MCF 10A (cell line): ENCODE measurements around the gene JCAD. TPM values are rescaled to one million over a fixed set of nuclear protein-coding genes. Genes with fewer than 3 reads are reported as not detected.

ENCODE experiments used
- BruUV-seq: library from RNA; stranded (reverse); fragments of 400-500 nt; replicated peaks from 2 replicates; lab custom pipeline; 2021; lab: Mats Ljungman, UMichigan
- CTCF ChIA-PET: fragments of 300-600 bp; sonication (Branson Sonifier 250); formaldehyde crosslinking; extraction: SDS; loops from one replicate; lab custom pipeline; 2021; ENCODE audit warnings: antibody characterized with exemption, inconsistent platforms; lab: Yijun Ruan, JAX
- POLR2A ChIA-PET: fragments of 300-600, 350-650 bp; sonication (Branson Sonifier 250); formaldehyde crosslinking; extraction: SDS; loops from one replicate; lab custom pipeline; 2020; ENCODE audit warnings: antibody characterized with exemption, inconsistent platforms; lab: Yijun Ruan, JAX
- DNase-seq: peaks from one replicate; pipeline ENCODE4 v3.0.0-alpha.2; 2018; ENCODE audit not compliant: unreplicated experiment
- H3K27ac Mint-ChIP-seq: one replicate; pipeline ENCODE4 v1.8.0; 2022; ENCODE audit warnings: mild to moderate bottlenecking, low read depth, mixed read lengths; ENCODE audit not compliant: unreplicated experiment
- H3K27me3 Mint-ChIP-seq: one replicate; pipeline ENCODE4 v1.8.0; 2022; ENCODE audit warnings: mixed read lengths; ENCODE audit not compliant: insufficient read depth, unreplicated experiment
- H3K36me3 Mint-ChIP-seq: one replicate; pipeline ENCODE4 v1.8.0; 2022; ENCODE audit warnings: mild to moderate bottlenecking, moderate library complexity, mixed read lengths; ENCODE audit not compliant: insufficient read depth, unreplicated experiment
- H3K4me1 Mint-ChIP-seq: one replicate; pipeline ENCODE4 v1.8.0; 2022; ENCODE audit warnings: mixed read lengths; ENCODE audit not compliant: insufficient read depth, unreplicated experiment
- H3K4me3 Mint-ChIP-seq: one replicate; pipeline ENCODE4 v1.8.0; 2022; ENCODE audit warnings: mild to moderate bottlenecking, moderate library complexity, mixed read lengths; ENCODE audit not compliant: unreplicated experiment
- H3K9me3 Mint-ChIP-seq: one replicate; pipeline ENCODE4 v1.8.0; 2022; ENCODE audit warnings: mixed read lengths; ENCODE audit not compliant: unreplicated experiment
- CTCF ChIP-seq: fragments of 200-600 bp; IDR thresholded peaks from one replicate; pipeline ENCODE4 v1.8.0; 2022; ENCODE audit warnings: antibody characterized with exemption, mild to moderate bottlenecking; ENCODE audit not compliant: unreplicated experiment
- intact Hi-C: fragments of 100-400 bp; cut with micrococcal nuclease; formaldehyde crosslinking; loops from 2 replicates; pipeline ENCODE4 v1.14.1; 2022
- total RNA-seq: library from RNA; stranded (reverse); gene quantifications from 2 replicates; pipeline ENCODE4 v1.2.3, GENCODE V29; 2022

Gene JCAD
- total RNA-seq, 1 experiment from 2014 or later: 0.26 TPM

GRCh38 chr10:30050411-30050810 is 9.0 kb downstream of the JCAD start:
- H3K27me3 Mint-ChIP-seq: peaks cover 39% of the 10 kb centered on the region
- CTCF ChIA-PET: no interaction called here
- intact Hi-C loops: no loop called here
- no peak for TF ChIP-seq CTCF
- H3K4me1 Mint-ChIP-seq: no peaks in the 10 kb centered on the region
- H3K27ac Mint-ChIP-seq: no peak overlapping the region
- H3K36me3 Mint-ChIP-seq: no peaks in the 10 kb centered on the region
- POLR2A ChIA-PET: no interaction called here
- no peak for DNase-seq
- BruUV-seq: no TSS peak
- H3K4me3 Mint-ChIP-seq: no peak overlapping the region
- H3K9me3 Mint-ChIP-seq: no peaks in the 10 kb centered on the region

DNA sequence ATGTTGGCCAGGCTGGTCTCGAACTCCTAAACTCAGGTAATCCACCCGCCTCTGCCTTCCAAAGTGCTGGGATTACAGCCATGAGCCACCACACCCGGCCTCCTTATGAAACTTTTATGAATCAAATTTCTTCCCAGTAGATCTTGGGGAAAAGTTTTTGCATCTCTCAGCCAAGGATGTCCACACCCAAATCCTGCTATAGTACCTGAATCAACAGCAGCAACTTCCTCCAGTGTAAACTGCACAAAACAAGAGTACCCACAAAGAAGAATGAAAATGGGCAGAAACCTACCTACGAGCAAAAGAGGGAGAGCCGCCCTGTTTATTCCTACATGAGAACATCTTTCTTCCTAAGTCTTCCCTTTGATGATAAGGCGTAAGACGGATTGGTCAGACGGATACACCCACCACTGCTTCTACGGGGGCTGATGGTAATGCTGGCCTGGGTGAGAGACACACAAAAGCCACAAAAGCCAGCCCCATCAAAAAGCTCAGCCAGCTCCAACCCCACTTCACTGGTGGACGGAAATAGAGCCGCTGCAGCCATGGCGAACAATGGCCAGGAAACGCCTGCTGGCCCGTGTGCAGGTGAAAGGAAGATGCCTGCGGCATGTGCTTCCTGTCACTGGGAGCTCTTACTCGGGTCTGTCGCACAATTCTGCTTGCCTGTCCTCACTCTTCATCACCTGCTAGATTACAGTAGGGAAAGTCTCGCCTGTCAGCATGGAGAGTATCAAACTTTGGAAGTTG is 10.4 kb downstream of the JCAD start:
- intact Hi-C loops: no loop called here
- no TSS peak for BruUV-seq

DNA sequence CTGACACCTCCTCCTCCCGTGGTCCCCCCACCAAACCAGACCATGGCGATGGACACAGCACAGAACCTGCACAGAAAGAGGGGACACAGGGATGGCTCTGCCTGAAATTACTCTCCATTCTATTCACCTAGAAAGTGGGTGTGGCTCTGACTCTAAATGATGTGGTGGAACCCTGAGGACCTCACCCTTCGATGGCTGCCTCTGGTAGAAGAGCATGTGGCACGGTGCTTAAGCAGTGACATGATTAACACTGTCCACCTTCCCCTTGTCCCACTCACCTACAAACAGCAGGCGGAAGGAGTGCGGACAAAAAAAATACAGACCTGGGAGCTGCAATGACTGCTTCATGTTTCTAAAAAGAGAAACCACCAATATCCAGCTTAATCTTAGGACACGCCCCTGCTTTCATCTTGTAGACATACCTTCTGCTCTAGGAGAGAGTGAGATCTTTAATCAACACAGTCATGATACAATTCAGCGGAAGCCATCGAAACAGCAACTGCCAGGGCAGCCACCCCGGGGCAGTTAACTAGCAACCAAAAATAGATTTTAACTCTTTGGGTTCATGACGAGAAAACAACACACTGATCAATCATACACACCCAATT is 11.4 kb downstream of the JCAD start:
- intact Hi-C loops: no loop called here
- no peak for DNase-seq
- TF ChIP-seq CTCF: no peak
- Mint-ChIP-seq H3K4me3 (no peak overlapping the region), H3K4me1 (no peaks in the 10 kb centered on the region), H3K9me3 (no peaks in the 10 kb centered on the region), H3K36me3 (no peaks in the 10 kb centered on the region), H3K27me3 (peaks cover 43% of the 10 kb centered on the region), H3K27ac (no peak overlapping the region)
- no TSS peak for BruUV-seq
- CTCF ChIA-PET: interaction anchor here (0.6 kb wide), 1 partner anchor 10 kb away, joined by 3 read pairs; no protein-coding TSS in a partner anchor
- POLR2A ChIA-PET: no interaction called here

More for the DNA sequence above, 10.4 kb downstream of the JCAD start:
- ChIA-PET CTCF (no interaction called here), POLR2A (no interaction called here)
- no peaks in the 10 kb centered on the region for H3K36me3 Mint-ChIP-seq
- no peak for TF ChIP-seq CTCF
- no peaks in the 10 kb centered on the region for H3K9me3 Mint-ChIP-seq
- no peak overlapping the region for H3K4me3 Mint-ChIP-seq
- no peak overlapping the region for H3K27ac Mint-ChIP-seq
- peaks cover 43% of the 10 kb centered on the region for H3K27me3 Mint-ChIP-seq
- H3K4me1 Mint-ChIP-seq: no peaks in the 10 kb centered on the region
- DNase-seq: no peak

- no peaks in the 10 kb centered on the region for H3K9me3 Mint-ChIP-seq
- H3K27ac Mint-ChIP-seq: no peak overlapping the region
- no peak for DNase-seq
- no TSS peak for BruUV-seq
- no peak for TF ChIP-seq CTCF
- CTCF ChIA-PET: interaction anchor here (0.6 kb wide), 1 partner anchor 10 kb away, joined by 3 read pairs; no protein-coding TSS in a partner anchor
- H3K4me3 Mint-ChIP-seq: no peak overlapping the region
- POLR2A ChIA-PET: no interaction called here
- no peaks in the 10 kb centered on the region for H3K36me3 Mint-ChIP-seq
- no peaks in the 10 kb centered on the region for H3K4me1 Mint-ChIP-seq
- H3K27me3 Mint-ChIP-seq: peaks cover 43% of the 10 kb centered on the region
- intact Hi-C loops: no loop called here
Observed at GRCh38 chr10:30047430-30047829, 12.0 kb downstream of the JCAD start.
